AG09319 (cell line): ENCODE measurements around the gene FAIM.
"Not testable (repeated sequence)": the region's sequence is repeated elsewhere in the genome, so short reads cannot be mapped to it uniquely, and the experiment has no call there.

Experiments
- DNase-seq: peaks from one replicate; pipeline ENCODE4 v3.0.0-alpha.2; 2010; ENCODE audit warnings: low read depth; ENCODE audit errors: extremely low read depth
- CTCF ChIP-seq: IDR thresholded peaks from 2 replicates; pipeline ENCODE4 v1.5.1; 2011; ENCODE audit warnings: low read depth, mild to moderate bottlenecking, inconsistent platforms, low read length, moderate library complexity

The FAIM gene

GRCh38 chr3:138594935-138595610, 13.5 kb upstream of the FAIM start:
- TF ChIP-seq CTCF: no peak
- no peak for DNase-seq

GRCh38 chr3:138597186-138597976, 11.2 kb upstream of the FAIM start:
- not testable (repeated sequence) for DNase-seq

- DNase-seq: no peak
- no peak for TF ChIP-seq CTCF
Measured at GRCh38 chr3:138598534-138598933, 10.0 kb upstream of the FAIM start.

GRCh38 chr3:138600100-138600745, 8.3 kb upstream of the FAIM start:
- no peak for TF ChIP-seq CTCF
- DNase-seq: no peak

GRCh38 chr3:138601661-138602060, 6.9 kb upstream of the FAIM start:
- not testable (repeated sequence) for DNase-seq

- DNase-seq: not testable (repeated sequence)
Measured at GRCh38 chr3:138604106-138604595, 4.4 kb upstream of the FAIM start.

- no peak for TF ChIP-seq CTCF
- DNase-seq: no peak
Measured at GRCh38 chr3:138609898-138610266, 1.3 kb downstream of the FAIM start.

- TF ChIP-seq CTCF: no peak
- DNase-seq: no peak
Measured at GRCh38 chr3:138615462-138615861, 6.9 kb downstream of the FAIM start.
